ENCODE results near the gene GAPT.

DNA sequence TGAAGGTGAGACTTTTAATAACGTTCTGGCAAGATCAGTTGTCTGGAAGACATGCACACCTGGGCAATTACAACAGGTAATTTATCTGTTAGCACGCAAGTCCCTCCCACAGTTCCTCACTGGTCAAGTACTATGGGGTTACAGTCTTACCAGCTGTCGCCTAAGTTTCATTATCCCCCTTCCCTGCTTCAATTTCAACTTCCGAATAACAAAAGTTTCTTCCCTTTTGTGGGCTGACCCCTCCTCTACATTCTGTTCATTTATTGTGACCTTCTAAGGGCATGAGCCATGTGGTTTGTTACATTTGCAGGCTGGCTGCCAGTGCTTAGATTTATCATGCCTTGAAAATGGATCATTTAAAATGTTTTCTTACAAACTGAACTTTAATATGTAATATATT lies 16.5 kb downstream of the GAPT start:
- TF ChIP-seq CTCF (IDR thresholded peaks at IDR 0.05; ENCODE audit: insufficient read depth, low read length, poor library complexity, severe bottlenecking) (no peak), EZH2phosphoT487 (conservative IDR thresholded peaks at IDR 0.05; ENCODE audit: low read length) (no peak)
